ENCODE results near the gene MED13.
A peak's percentile ranks its signal among the peaks of the same experiment; 100 is the strongest.

The MED13 gene

GRCh38 chr17:61927208-61928100, 137.6 kb downstream of the MED13 start, which contains the start of gene INTS2 (continued):
- TF ChIP-seq ZNF449 (tag by site-specific recombination; IDR thresholded peaks at IDR 0.05) (no peak), PRDM10 (tag by site-specific recombination; IDR thresholded peaks at IDR 0.05) (peak; percentile 76), ZXDB (tag by site-specific recombination; IDR thresholded peaks at IDR 0.05) (peak; percentile 96), ZNF792 (tag by site-specific recombination; IDR thresholded peaks at IDR 0.05) (peak; percentile 89), ZNF391 (tag by site-specific recombination; IDR thresholded peaks at IDR 0.05; ENCODE audit: borderline replicate concordance, low read depth) (peak; percentile 82; the same call in 1 of the 2 replicates), ZNF580 (tag by site-specific recombination; IDR thresholded peaks at IDR 0.05) (peak; percentile 84), ZSCAN4 (tag by site-specific recombination; IDR thresholded peaks at IDR 0.05) (peak; percentile 71), ZNF544 (tag by site-specific recombination; IDR thresholded peaks at IDR 0.05) (no peak), ZBTB1 (tag by site-specific recombination; IDR thresholded peaks at IDR 0.05) (0 out of 2 replicates have a peak, but pooled peaks have one; percentile 68), ZNF202 (tag by site-specific recombination; IDR thresholded peaks at IDR 0.05; ENCODE audit: borderline replicate concordance) (no peak), ZNF214 (tag by site-specific recombination; IDR thresholded peaks at IDR 0.05; ENCODE audit: borderline replicate concordance) (no peak), ZNF239 (tag by site-specific recombination; IDR thresholded peaks at IDR 0.05) (0 out of 2 replicates have a peak, but pooled peaks have one; percentile 53), ZNF777 (tag by site-specific recombination; IDR thresholded peaks at IDR 0.05; ENCODE audit: borderline replicate concordance) (0 out of 2 replicates have a peak, but pooled peaks have one; percentile 71), ZNF354C (tag by site-specific recombination; IDR thresholded peaks at IDR 0.05; ENCODE audit: borderline replicate concordance, low read depth) (no peak), GFI1B (tag by site-specific recombination; IDR thresholded peaks at IDR 0.05) (peak; percentile 72), ZNF701 (tag by site-specific recombination; IDR thresholded peaks at IDR 0.05) (no peak), ZBTB17 (tag by site-specific recombination; IDR thresholded peaks at IDR 0.05) (peak; percentile 93), ZNF311 (tag by site-specific recombination; IDR thresholded peaks at IDR 0.05; ENCODE audit: borderline replicate concordance) (no peak), ZNF398 (tag by site-specific recombination; IDR thresholded peaks at IDR 0.05) (peak; percentile 20; the same call in 1 of the 2 replicates), ZNF266 (tag by site-specific recombination; IDR thresholded peaks at IDR 0.05; ENCODE audit: low read depth) (no peak), ZNF555 (tag by site-specific recombination; conservative IDR thresholded peaks at IDR 0.05) (no peak), ZBTB11 (tag by site-specific recombination; conservative IDR thresholded peaks at IDR 0.05; ENCODE audit: low read depth) (peak; percentile 95), ZNF704 (tag by site-specific recombination; IDR thresholded peaks at IDR 0.05) (no peak)
